Heart right ventricle (tissue), 16 donors: ENCODE measurements around the gene MTFR1L. TPM values are rescaled to one million over a fixed set of nuclear protein-coding genes. Genes with fewer than 3 reads are reported as not detected.

Experiments
- ATAC-seq, 8 donors: fragments of 200-7000 bp; cut with Tn5 transposase; one replicate each; pipeline ENCODE4 v1.9.1; 2020; ENCODE audit warnings: mild to moderate bottlenecking in 8 of 8, moderate library complexity in 8 of 8, moderate number of reproducible peaks in 1 of 8
- DNase-seq, 2 donors: peaks; one replicate each; pipeline ENCODE4 v3.0.0-alpha.2; 2020
- H3K27ac ChIP-seq, 10 donors: fragments of 200-600 bp; sonication (generic) in 2 of 10; one replicate each; pipeline versions ENCODE4 v1.5.0 to v1.8.0; 2020 to 2022; ENCODE audit warnings: mild to moderate bottlenecking in 3 of 10
- H3K27me3 ChIP-seq, 7 donors: fragments of 200-600 bp; one replicate each; pipeline ENCODE4 v1.8.0; 2021 to 2022; ENCODE audit warnings: mild to moderate bottlenecking in 2 of 7
- H3K36me3 ChIP-seq, 9 donors: fragments of 200-600 bp; sonication (generic) in 1 of 9; one replicate each; pipeline versions ENCODE4 v1.5.0 to v1.8.0; 2020 to 2022; ENCODE audit warnings: mild to moderate bottlenecking in 2 of 9
- H3K4me1 ChIP-seq, 9 donors: fragments of 200-600 bp; sonication (generic) in 1 of 9; one replicate each; pipeline versions ENCODE4 v1.5.0 to v1.8.0; 2020 to 2022; ENCODE audit warnings: mild to moderate bottlenecking in 4 of 9
- H3K4me3 ChIP-seq, 10 donors: fragments of 200-600 bp; sonication (generic) in 2 of 10; one replicate each; pipeline versions ENCODE4 v1.5.0 to v1.8.0; 2020 to 2022; ENCODE audit warnings: mild to moderate bottlenecking in 7 of 10, moderate library complexity in 2 of 10
- H3K9me3 ChIP-seq, 11 donors: fragments of 200-600 bp in 10 of 11; sonication (generic) in 2 of 11; one replicate each; pipeline versions ENCODE4 v1.5.0 to v1.8.0; 2013 to 2022; ENCODE audit warnings: mild to moderate bottlenecking in 2 of 11, control low read depth in 1 of 11, moderate library complexity in 1 of 11
- WGBS, 2 donors: extraction: QIAGEN DNeasy Blood & Tissue Kit; methylation state at CpG; one replicate each; pipeline ENCODE4 v1.1.7; 2013; ENCODE audit warnings: inconsistent platforms in 1 of 2; 5-methylcytosine and 5-hydroxymethylcytosine counted together
- intact Hi-C, 10 donors: fragments of 100-400 bp; cut with DNase I; formaldehyde crosslinking; loops; one replicate each; pipeline versions ENCODE4 v1.11.1 to v1.14.2; 2022
- polyA plus RNA-seq, 2 donors: library from polyadenylated mRNA; stranded (reverse); fragments of 200-250 nt; gene quantifications; one replicate each; pipeline ENCODE4 v1.2.3, GENCODE V29; 2013
- total RNA-seq, 10 donors: library from RNA; stranded (reverse); fragmentation: NEBNext Ultra II Directional in 3 of 10; extraction: Animal tissue kit (Norgen Biotek cat#: 25700) in 3 of 10; gene quantifications; one replicate each; pipeline versions ENCODE4 v1.2.1 to v1.2.4, GENCODE V29; 2021 to 2023
- TF ChIP-seq, protein P1 (sequence below), 9 donors: fragments of 200-600 bp; sonication (generic) in 2 of 9; IDR thresholded peaks; one replicate each; pipeline versions ENCODE4 v1.5.0 to v1.8.0; 2021 to 2022; ENCODE audit warnings: antibody characterized with exemption in 9 of 9, mild to moderate bottlenecking in 5 of 9, moderate library complexity in 1 of 9
- donor health status: Arrhythmogenic right ventricular cardiomyopathy.
- donor health status: ischemic (EF 13 %, LVEDD 7.1; RV severe dilation, severe dysfunction).
- donor health status: healthy with polysubstance abuse.
- donor health status: DM: no; HTN: yes; CAD: no.
- donor health status: DM: no; HTN: no; CAD: no.
- donor health status: ischemic (EF 25% LVEDD 6.9; RV normal size, moderate dysfunction).
- donor health status: ischemic (EF 25% LVEDD 5.7; RV mildly dilated, moderate dysfunction).
- donor health status: healthy.
- donor health status: DM: yes; HTN: yes; CAD: no.
- donor health status: Ischemic cardiomyopathy.
- donor health status: ischemic (EF 35%, LVEDD 5.7; RV mildly dilated, moderate dysfunction).
- donor health status: nonischemic (EF 11% LVEDD 7.7; RV severe dilation, severe dysfunction).
- donor health status: DM: yes; HTN: yes; CAD: no.
- donor health status: PGD.
- donor health status: ischemic (EF 29% LVEDD 5.4; RV normal size, mild dysfunction).
- donor health status: nonischemic (EF 23%, LVEDD 6.1; RV moderate dilation, normal function).

The MTFR1L gene
- total and polyA plus RNA-seq, 12 donors, result 91.1 to 264 (median 223) TPM

- no peaks in the 10 kb centered on the region for H3K27me3 ChIP-seq
- DNase-seq (no peak), ATAC-seq (no peak)
- H3K9me3 ChIP-seq, result no peaks in the 10 kb centered on the region
- intact Hi-C loops, result loop anchor here in 6 of 10 donors (5.0 to 10.0 kb wide), 7 partner anchors 203 to 575 kb away; partner anchors contain the start of genes SYF2 (in 2 of the 6) and RSRP1 (in 1 of the 6)
- H3K4me1 ChIP-seq, result peaks cover 14 to 64% (median 48%) of the 10 kb centered on the region in 9 donors
- 91 to 92% methylated on average over 7 of the region's 7 CpGs for WGBS, 2 donors
- TF ChIP-seq, protein P1, sequence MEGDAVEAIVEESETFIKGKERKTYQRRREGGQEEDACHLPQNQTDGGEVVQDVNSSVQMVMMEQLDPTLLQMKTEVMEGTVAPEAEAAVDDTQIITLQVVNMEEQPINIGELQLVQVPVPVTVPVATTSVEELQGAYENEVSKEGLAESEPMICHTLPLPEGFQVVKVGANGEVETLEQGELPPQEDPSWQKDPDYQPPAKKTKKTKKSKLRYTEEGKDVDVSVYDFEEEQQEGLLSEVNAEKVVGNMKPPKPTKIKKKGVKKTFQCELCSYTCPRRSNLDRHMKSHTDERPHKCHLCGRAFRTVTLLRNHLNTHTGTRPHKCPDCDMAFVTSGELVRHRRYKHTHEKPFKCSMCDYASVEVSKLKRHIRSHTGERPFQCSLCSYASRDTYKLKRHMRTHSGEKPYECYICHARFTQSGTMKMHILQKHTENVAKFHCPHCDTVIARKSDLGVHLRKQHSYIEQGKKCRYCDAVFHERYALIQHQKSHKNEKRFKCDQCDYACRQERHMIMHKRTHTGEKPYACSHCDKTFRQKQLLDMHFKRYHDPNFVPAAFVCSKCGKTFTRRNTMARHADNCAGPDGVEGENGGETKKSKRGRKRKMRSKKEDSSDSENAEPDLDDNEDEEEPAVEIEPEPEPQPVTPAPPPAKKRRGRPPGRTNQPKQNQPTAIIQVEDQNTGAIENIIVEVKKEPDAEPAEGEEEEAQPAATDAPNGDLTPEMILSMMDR (IDR thresholded peaks at IDR 0.05), result no peak
- peaks cover 0 to 94% (median 44%) of the 10 kb centered on the region in 9 donors for H3K36me3 ChIP-seq
- H3K27ac ChIP-seq, result peak overlapping the region in 1 of 10 donors; percentile 41
- H3K4me3 ChIP-seq, result no peak overlapping the region
Measured at GRCh38 chr1:25809929-25810328, 9.8 kb upstream of the MTFR1L start.

GRCh38 chr1:25810341-25811299 is 9.1 kb upstream of the MTFR1L start:
- H3K4me1 ChIP-seq, result peaks cover 9 to 57% (median 41%) of the 10 kb centered on the region in 9 donors
- intact Hi-C loops, result loop anchor here in 6 of 10 donors (5.0 to 10.0 kb wide), 6 partner anchors 203 to 576 kb away; partner anchors contain the start of genes SYF2 (in 2 of the 6) and RSRP1 (in 1 of the 6)
- no peak overlapping the region for H3K4me3 ChIP-seq
- no peaks in the 10 kb centered on the region for H3K27me3 ChIP-seq
- DNase-seq (peak; percentile 58 to 81), ATAC-seq (peak; percentile 39 to 72 (median 58))
- no peaks in the 10 kb centered on the region for H3K9me3 ChIP-seq
- TF ChIP-seq, protein P1 (IDR thresholded peaks at IDR 0.05), result peak; percentile 82 to 95 (median 93)
- H3K27ac ChIP-seq, result peak overlapping the region in 2 of 10 donors; percentile 15 to 41
- 36 to 40% methylated on average over 21 of the region's 21 CpGs for WGBS, 2 donors
- H3K36me3 ChIP-seq, result peaks cover 0 to 94% (median 51%) of the 10 kb centered on the region in 9 donors

- Histone ChIP-seq H3K9me3 (no peaks in the 10 kb centered on the region), H3K4me1 (peaks cover 4 to 48% (median 32%) of the 10 kb centered on the region in 9 donors), H3K36me3 (peaks cover 0 to 96% (median 53%) of the 10 kb centered on the region in 9 donors), H3K4me3 (no peak overlapping the region), H3K27me3 (no peaks in the 10 kb centered on the region), H3K27ac (no peak overlapping the region)
- intact Hi-C loops, result loop anchor here in 6 of 10 donors (5.0 to 10.0 kb wide), 6 partner anchors 204 to 577 kb away; partner anchors contain the start of genes SYF2 (in 2 of the 6) and RSRP1 (in 1 of the 6)
- no peak for DNase-seq
- no peak for ATAC-seq
- 93 to 95% methylated on average over 13 of the region's 13 CpGs for WGBS, 2 donors
- TF ChIP-seq, protein P1 (IDR thresholded peaks at IDR 0.05), result no peak
Measured at GRCh38 chr1:25811384-25812082, 8.2 kb upstream of the MTFR1L start.
